ENCODE data around the gene TCF25. TPM values are rescaled to one million over a fixed set of nuclear protein-coding genes. Genes with fewer than 3 reads are reported as not detected.

The TCF25 gene
- total RNA-seq, 1 donor from 2014 or later: 193 TPM

GRCh38 chr16:89861648-89862047 is 11.7 kb upstream of the TCF25 start:
- Mint-ChIP-seq H3K27me3 (ENCODE audit: low read depth, unreplicated experiment) (no peaks in the 10 kb centered on the region), H3K4me3 (ENCODE audit: unreplicated experiment) (no peak overlapping the region), H3K4me1 (ENCODE audit: low read depth, unreplicated experiment) (peaks cover 13% of the 10 kb centered on the region), H3K27ac (ENCODE audit: unreplicated experiment) (no peak overlapping the region), H3K9me3 (ENCODE audit: unreplicated experiment) (no peaks in the 10 kb centered on the region), H3K36me3 (ENCODE audit: low read depth, unreplicated experiment) (peaks cover 4% of the 10 kb centered on the region)
- TF ChIP-seq EZH2 (IDR thresholded peaks at IDR 0.05; ENCODE audit: insufficient read depth, low read length): no peak
- H3K27me3 ChIP-seq (ENCODE audit: insufficient read depth, low read length): no peaks in the 10 kb centered on the region
- no peaks in the 10 kb centered on the region for H3K79me2 ChIP-seq (ENCODE audit: insufficient read depth, low read length)
- H3K36me3 ChIP-seq (ENCODE audit: insufficient read depth, low read length): no peaks in the 10 kb centered on the region
- no peak for FAIRE-seq
- no peaks in the 10 kb centered on the region for H3K9me3 ChIP-seq (ENCODE audit: insufficient read depth, low read depth, low read length)
- no peak for DNase-seq (ENCODE audit: low read depth)
- peaks cover 13% of the 10 kb centered on the region for H3K4me1 ChIP-seq (ENCODE audit: insufficient read depth, low read length)
- H3K4me2 ChIP-seq (ENCODE audit: low read length): no peak overlapping the region
- H3K9ac ChIP-seq (ENCODE audit: low read length): no peak overlapping the region
- no peaks in the 10 kb centered on the region for H4K20me1 ChIP-seq (ENCODE audit: insufficient read depth, low read length)
- no peak overlapping the region for H2AFZ ChIP-seq (ENCODE audit: low read depth, low read length)
- H3K4me3 ChIP-seq (ENCODE audit: insufficient read depth, low read depth, low read length): no peak overlapping the region
- H3K27ac ChIP-seq (ENCODE audit: low read depth, low read length): no peak overlapping the region

DNA sequence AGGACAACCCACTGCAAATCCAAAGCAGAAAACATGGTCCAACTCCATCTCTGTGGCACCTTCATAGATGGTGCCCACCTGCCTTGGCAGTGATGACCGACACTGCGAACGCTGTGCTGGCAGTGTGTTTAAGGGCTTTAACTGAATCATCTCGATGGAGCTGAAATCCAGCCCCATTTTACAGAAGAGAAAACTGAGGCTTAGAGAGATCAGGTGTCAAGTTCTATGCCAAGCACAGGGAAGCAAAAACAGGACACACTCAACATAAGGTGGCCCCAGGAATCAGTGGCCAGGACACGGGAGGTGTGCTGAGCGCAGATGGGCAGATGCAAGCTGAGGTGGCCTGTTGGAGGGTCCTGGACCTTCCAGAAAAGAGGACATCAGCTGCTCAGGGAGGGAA is 10.7 kb upstream of the TCF25 start:
- Mint-ChIP-seq H3K4me1 (ENCODE audit: low read depth, unreplicated experiment) (peaks cover 13% of the 10 kb centered on the region), H3K4me3 (ENCODE audit: unreplicated experiment) (no peak overlapping the region), H3K9me3 (ENCODE audit: unreplicated experiment) (peaks cover 3% of the 10 kb centered on the region), H3K27ac (ENCODE audit: unreplicated experiment) (no peak overlapping the region), H3K27me3 (ENCODE audit: low read depth, unreplicated experiment) (no peaks in the 10 kb centered on the region), H3K36me3 (ENCODE audit: low read depth, unreplicated experiment) (peaks cover 4% of the 10 kb centered on the region)
- Histone ChIP-seq H3K9ac (ENCODE audit: low read length) (no peak overlapping the region), H3K79me2 (ENCODE audit: insufficient read depth, low read length) (no peaks in the 10 kb centered on the region), H4K20me1 (ENCODE audit: insufficient read depth, low read length) (no peaks in the 10 kb centered on the region), H3K4me1 (ENCODE audit: insufficient read depth, low read length) (peaks cover 13% of the 10 kb centered on the region), H3K4me2 (ENCODE audit: low read length) (no peak overlapping the region), H3K27me3 (ENCODE audit: insufficient read depth, low read length) (no peaks in the 10 kb centered on the region), H3K9me3 (ENCODE audit: insufficient read depth, low read depth, low read length) (no peaks in the 10 kb centered on the region), H3K4me3 (ENCODE audit: insufficient read depth, low read depth, low read length) (no peak overlapping the region), H3K36me3 (ENCODE audit: insufficient read depth, low read length) (no peaks in the 10 kb centered on the region), H2AFZ (ENCODE audit: low read depth, low read length) (no peak overlapping the region), H3K27ac (ENCODE audit: low read depth, low read length) (no peak overlapping the region)
- TF ChIP-seq CTCF (IDR thresholded peaks at IDR 0.05; ENCODE audit: insufficient read depth, low read depth, low read length) (no peak), EZH2 (IDR thresholded peaks at IDR 0.05; ENCODE audit: insufficient read depth, low read length) (no peak)
- DNase-seq (ENCODE audit: low read depth) (no peak), FAIRE-seq (no peak)

- Histone ChIP-seq H3K4me1 (ENCODE audit: insufficient read depth, low read length) (peaks cover 13% of the 10 kb centered on the region), H2AFZ (ENCODE audit: low read depth, low read length) (no peak overlapping the region), H3K36me3 (ENCODE audit: insufficient read depth, low read length) (no peaks in the 10 kb centered on the region), H3K4me2 (ENCODE audit: low read length) (peak overlapping the region; percentile 13), H4K20me1 (ENCODE audit: insufficient read depth, low read length) (no peaks in the 10 kb centered on the region), H3K9ac (ENCODE audit: low read length) (no peak overlapping the region), H3K27ac (ENCODE audit: low read depth, low read length) (no peak overlapping the region), H3K4me3 (ENCODE audit: insufficient read depth, low read depth, low read length) (no peak overlapping the region), H3K79me2 (ENCODE audit: insufficient read depth, low read length) (no peaks in the 10 kb centered on the region), H3K9me3 (ENCODE audit: insufficient read depth, low read depth, low read length) (peaks cover 4% of the 10 kb centered on the region), H3K27me3 (ENCODE audit: insufficient read depth, low read length) (no peaks in the 10 kb centered on the region)
- Mint-ChIP-seq H3K36me3 (ENCODE audit: low read depth, unreplicated experiment) (peaks cover 5% of the 10 kb centered on the region), H3K27me3 (ENCODE audit: low read depth, unreplicated experiment) (no peaks in the 10 kb centered on the region), H3K4me3 (ENCODE audit: unreplicated experiment) (no peak overlapping the region), H3K9me3 (ENCODE audit: unreplicated experiment) (peaks cover 4% of the 10 kb centered on the region), H3K27ac (ENCODE audit: unreplicated experiment) (peak overlapping the region; percentile 22), H3K4me1 (ENCODE audit: low read depth, unreplicated experiment) (peaks cover 13% of the 10 kb centered on the region)
- no peak for TF ChIP-seq EZH2 (IDR thresholded peaks at IDR 0.05; ENCODE audit: insufficient read depth, low read length)
- no peak for TF ChIP-seq CTCF (IDR thresholded peaks at IDR 0.05; ENCODE audit: insufficient read depth, low read depth, low read length)
- no peak for FAIRE-seq
- peak; percentile 41 for DNase-seq (ENCODE audit: low read depth)
Measured at GRCh38 chr16:89863741-89864526, 9.5 kb upstream of the TCF25 start.

All from astrocyte (in vitro differentiated cells and primary cell).